Measurements from ENCODE around the gene DOCK2. TPM values are rescaled to one million over a fixed set of nuclear protein-coding genes. Genes with fewer than 3 reads are reported as not detected.
"Not testable (repeated sequence)": the region's sequence is repeated elsewhere in the genome, so short reads cannot be mapped to it uniquely, and the experiment has no call there.

The DOCK2 gene
- total RNA-seq, 1 experiment from 2014 or later = not detected

- no peak for DNase-seq (ENCODE audit: low spot score)
Measured at GRCh38 chr5:169637549-169638121, 560 bp downstream of the DOCK2 start.

DNA sequence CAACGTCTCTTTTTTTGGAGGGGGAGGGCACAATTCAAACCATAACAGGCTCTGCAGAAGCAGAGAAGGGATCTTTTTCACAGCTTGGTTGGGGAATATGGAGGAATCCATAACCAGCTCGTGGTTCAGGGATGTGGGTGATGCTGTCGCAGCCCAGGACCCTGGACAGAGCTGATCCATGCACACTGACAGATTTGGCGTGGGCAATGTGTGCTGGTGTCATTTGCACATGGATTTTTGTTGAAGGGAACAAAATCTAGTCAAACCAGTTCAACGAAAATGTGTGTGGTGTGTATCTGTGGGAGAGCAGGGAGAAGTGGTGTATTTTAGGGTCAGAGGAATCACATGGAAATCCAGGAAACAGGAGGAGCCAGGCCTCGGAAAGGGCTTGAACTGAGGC is 4.2 kb downstream of the DOCK2 start:
- DNase-seq (ENCODE audit: low spot score) = peak; percentile 16

- no peak for DNase-seq (ENCODE audit: low spot score)
Measured at GRCh38 chr5:169646856-169647255, 9.8 kb downstream of the DOCK2 start.

GRCh38 chr5:169647566-169647965 is 10.5 kb downstream of the DOCK2 start:
- no peak for DNase-seq (ENCODE audit: low spot score)

DNA sequence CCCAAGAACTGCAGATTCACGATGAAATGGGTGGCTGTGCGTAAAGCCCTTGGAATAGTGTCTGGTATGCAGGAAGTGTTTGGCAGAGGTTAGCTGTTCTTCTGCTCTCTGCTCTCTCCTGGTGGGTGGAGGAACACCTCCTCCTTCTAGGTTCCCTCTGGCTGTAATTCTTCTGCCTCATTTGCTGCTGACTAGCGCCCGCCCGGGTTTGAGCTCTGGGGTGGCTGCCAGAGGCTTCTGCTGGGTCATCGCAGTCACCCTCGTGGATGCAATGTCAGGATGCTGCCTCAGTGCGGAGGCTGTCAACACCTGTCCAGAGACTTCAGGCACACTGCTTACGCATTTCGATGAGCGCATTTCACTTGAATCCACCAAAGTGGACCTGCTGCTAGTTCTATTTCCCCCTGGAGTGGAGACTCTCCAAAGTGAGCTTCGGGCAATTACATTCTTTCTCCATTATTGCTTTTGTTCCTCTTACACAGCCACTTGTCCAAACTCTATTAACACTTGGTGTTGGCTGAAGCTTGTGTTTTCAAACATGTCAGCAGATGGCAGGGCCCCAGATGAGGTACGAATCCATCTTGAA is 11.7 kb downstream of the DOCK2 start:
- DNase-seq (ENCODE audit: low spot score) = no peak

- no peak for DNase-seq (ENCODE audit: low spot score)
Measured at GRCh38 chr5:169649486-169649885, 12.4 kb downstream of the DOCK2 start.

DNA sequence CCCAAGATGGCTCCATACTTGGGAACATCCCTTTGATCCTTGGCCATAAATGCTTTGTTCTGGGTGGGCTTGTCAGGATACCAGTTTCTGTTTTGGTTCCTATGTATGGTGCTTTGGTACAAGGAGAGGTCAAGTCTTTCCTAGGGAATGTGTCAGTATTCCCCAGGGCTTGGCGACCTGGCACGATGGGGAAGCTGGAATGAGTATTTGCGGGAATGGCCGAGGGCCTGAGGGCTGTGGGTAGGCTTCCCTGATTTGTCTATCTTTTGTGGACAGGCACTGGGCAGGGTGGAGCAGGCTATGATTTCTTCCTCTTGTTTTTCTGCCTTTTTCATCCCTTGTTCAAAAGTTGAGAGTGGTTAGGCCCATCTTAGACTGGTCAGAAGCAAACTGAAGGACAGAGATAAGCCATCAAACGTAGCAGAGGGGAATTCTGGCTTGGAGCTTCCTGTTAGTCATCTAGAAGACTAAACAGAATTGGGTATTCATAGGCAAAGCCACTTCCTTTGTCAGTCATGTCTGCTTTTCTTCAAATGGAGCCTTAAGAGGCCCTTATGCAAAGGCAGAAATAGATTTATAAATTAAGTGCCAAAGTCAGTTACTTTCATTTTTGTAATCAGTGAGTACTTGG is 13.7 kb downstream of the DOCK2 start:
- DNase-seq (ENCODE audit: low spot score) = no peak

- no peak for DNase-seq (ENCODE audit: low spot score)
Measured at GRCh38 chr5:169651526-169651925, 14.5 kb downstream of the DOCK2 start.

DNA sequence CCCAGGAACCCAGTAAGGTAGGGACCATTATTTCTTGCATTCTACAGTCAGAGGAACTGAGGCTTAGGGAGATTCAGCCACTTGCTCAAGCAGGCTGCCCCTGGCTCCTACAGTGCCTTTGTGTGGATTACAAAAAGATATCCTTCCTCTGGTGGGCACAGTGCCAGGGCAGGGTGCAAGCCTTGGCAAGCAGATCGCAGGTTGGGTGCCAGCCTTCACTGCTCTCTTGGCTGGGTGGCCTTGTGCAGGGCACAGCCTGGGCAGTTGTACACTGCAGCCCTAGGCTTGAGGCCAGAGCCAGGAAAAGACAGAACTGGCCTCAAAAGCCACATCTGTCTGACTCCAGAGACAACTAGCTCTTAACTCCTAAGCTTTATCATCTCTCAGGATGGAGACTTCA is 15.0 kb downstream of the DOCK2 start:
- DNase-seq (ENCODE audit: low spot score) = no peak

GRCh38 chr5:169653091-169653490 is 16.0 kb downstream of the DOCK2 start:
- no peak for DNase-seq (ENCODE audit: low spot score)

GRCh38 chr5:169655353-169655752 is 18.3 kb downstream of the DOCK2 start:
- DNase-seq (ENCODE audit: low spot score) = no peak

DNA sequence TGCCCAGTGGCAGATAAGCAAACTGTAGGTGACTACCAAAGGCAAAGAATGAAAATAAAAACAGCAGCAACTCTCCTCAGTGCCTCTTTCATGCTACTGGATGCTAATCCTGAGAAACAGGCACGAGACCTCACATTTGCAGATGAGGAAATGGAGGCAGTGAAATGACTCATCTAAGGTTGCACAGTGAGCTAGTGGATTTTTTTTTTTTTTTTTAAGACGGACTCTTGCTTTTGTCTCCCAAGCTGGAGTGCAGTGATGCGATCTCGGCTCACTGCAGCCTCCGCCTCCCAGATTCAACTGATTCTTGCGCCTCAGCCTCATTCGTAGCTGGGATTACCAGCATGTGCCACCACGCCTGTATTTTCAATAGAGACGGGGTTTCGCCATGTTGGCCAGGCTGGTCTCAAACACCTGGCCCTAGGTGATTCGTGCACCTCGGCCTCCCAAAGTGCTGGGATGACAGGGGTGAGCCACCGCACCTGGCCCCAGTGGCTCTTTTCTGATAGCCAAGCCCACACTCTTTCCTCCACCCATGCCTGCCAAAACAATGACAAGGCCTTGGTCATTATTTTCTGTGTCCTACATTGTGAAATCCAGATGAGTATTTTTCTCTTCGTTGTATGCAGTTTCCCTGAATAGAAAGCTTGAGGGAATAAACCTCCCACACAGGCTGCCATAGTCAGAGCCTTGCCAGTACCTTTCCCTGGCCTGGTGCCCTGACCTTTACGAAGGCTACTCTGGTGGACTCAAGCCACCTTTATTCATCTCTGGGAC is 19.2 kb downstream of the DOCK2 start:
- DNase-seq (ENCODE audit: low spot score) = no peak

DNA sequence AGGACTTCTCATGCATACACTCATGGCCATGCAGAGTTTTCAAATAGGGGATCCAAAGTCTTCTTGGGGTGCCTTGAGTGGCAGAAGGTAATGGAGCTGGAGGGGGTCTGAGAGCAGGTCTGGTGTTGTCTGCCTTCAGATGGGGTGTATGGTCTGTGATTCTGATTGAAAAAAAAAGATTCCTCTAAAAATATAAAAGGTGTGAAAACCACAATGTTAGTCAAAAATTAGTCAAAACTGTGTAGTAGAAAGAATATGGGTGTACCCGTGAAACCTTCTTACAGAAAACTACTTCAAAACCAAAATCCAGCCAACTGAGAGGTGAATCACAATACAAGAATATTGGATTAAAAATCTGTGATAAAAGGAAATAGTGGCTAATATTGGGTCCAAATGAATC is 20.1 kb downstream of the DOCK2 start:
- DNase-seq (ENCODE audit: low spot score) = no peak

DNA sequence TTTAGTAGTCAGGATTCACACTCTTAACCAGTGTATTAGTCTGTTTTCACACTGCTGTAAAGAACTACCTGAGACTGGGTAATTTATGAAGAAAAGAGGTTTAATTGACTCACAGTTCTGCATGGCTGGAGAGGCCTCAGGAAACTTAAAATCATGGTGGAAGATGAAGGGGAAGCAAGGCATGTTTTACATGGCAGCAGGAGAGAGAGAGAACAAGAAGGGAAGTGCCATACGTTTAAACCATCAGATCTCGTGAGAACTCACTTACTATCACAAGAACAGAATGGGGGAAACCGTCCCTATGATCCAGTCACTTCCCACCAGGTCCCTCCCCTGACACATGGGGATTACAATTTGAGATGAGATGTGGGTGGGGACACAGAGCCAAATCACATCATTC is 25.4 kb downstream of the DOCK2 start:
- DNase-seq (ENCODE audit: low spot score) = not testable (repeated sequence)

DNA sequence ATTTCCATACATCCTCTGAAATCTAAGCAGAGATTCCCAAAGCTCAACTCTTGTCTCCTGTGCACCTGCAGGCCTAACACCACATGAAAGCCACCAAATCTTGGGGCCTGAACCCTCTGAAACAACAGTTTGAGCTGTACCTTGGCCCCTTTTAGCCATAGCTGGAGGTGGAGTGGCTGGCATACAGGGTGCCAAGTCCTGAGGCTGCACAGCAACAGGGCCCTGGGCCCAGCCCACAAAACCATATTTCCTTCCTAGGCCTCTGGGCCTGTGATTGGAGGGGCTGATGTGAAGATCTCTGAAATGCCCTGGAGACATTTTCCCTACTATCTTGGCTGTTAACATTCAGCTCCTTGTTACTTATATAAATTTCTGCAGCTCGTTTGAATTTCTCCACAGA is 26.5 kb downstream of the DOCK2 start:
- DNase-seq (ENCODE audit: low spot score) = no peak

DNA sequence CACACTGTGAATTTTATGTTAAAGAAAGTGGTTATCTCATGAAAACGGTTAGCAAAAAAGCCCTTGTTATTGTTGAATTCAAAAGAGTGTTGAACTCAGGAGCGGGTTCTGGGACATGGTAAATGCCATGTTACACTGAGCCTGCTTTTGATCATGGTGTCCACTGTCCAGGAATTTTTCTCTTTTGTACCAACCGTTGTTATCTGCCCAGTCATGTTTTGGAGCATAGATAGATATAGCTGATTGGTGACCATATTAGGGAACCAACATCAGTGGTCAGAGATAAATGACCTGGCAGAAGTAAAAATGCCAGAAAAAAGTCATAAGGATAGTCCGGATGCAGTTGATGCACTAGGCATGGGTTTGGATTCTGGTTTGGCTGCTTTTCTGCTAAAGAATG is 29.3 kb downstream of the DOCK2 start:
- DNase-seq (ENCODE audit: low spot score) = no peak

- no peak for DNase-seq (ENCODE audit: low spot score)
Measured at GRCh38 chr5:169667896-169668674, 31.0 kb downstream of the DOCK2 start.

DNA sequence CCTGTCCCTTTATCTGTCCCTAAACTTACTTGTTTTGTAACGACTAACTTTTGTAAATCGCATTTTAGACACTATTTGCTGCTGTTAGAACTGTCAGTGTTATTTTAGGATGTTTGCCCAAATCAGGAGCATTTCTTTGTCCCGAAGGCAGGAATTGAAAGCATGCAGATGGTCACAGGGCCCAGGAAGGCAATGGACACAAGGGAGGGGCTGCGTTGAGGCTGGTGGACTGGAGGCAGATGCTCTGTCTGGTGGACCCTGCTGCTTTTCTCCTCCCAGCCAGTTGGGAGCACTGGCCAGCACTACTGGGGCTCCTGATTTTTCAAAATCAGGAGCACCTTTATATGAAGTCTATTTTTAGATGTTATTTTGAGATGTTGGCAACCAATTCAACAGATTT is 31.7 kb downstream of the DOCK2 start:
- no peak for DNase-seq (ENCODE audit: low spot score)

GRCh38 chr5:169670769-169671525 is 33.9 kb downstream of the DOCK2 start:
- DNase-seq (ENCODE audit: low spot score) = no peak

GRCh38 chr5:169682026-169682425 is 45.0 kb downstream of the DOCK2 start:
- no peak for DNase-seq (ENCODE audit: low spot score)

GRCh38 chr5:169686137-169686536 is 49.1 kb downstream of the DOCK2 start:
- DNase-seq (ENCODE audit: low spot score) = no peak
